ENCODE measurements around the gene SDCBP2.

- TF ChIP-seq CTCF (optimal IDR thresholded peaks at IDR 0.05 in 1 of 3, IDR thresholded peaks at IDR 0.05 in 1 of 3, conservative IDR thresholded peaks at IDR 0.05 in 1 of 3; ENCODE audit: extremely low read depth in 1 of 3, insufficient read depth in 2 of 3, low read length in 3 of 3) (no peak), EZH2 (IDR thresholded peaks at IDR 0.05; ENCODE audit: low read length) (no peak)
These were observed 45.3 kb upstream of the SDCBP2 start for GRCh38 chr20:1374246-1374645.

Measured in keratinocyte (primary cell).